GM23248 (cell line): Measurements from ENCODE around the gene MKS1.

Experiments used
- EZH2 ChIP-seq: fragments of 200-600 bp; sonication (generic); IDR thresholded peaks from 2 replicates; pipeline ENCODE4 v1.6.1; 2018; ENCODE audit warnings: antibody characterized with exemption, mild to moderate bottlenecking; ENCODE audit not compliant: insufficient read depth, poor library complexity, severe bottlenecking
- EZH2phosphoT487 ChIP-seq: fragments of 200-600 bp; sonication (generic); IDR thresholded peaks from 2 replicates; pipeline ENCODE4 v1.6.1; 2018; ENCODE audit warnings: antibody characterized with exemption, moderate library complexity, mild to moderate bottlenecking, low read depth; ENCODE audit not compliant: insufficient read depth

DNA sequence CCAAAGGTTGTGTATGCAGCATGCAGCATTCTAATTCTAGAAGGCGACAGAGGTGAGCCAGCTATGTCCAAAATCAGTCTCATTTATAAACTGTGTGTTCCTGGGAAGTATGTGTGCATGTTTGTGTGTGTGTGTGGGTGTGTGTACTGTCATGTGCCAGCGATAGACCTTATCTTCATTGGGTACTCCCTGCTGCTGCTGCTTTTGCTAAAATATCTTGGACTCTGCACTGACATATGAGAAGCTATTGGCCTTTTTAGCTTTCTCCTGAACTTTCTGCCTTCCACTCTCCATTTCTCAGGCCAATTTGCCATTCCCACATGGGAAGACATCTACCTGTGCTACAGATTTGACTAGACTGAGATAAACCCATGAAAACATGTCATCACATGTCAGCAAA lies 17.3 kb upstream of the MKS1 start:
- TF ChIP-seq EZH2 (no peak), EZH2phosphoT487 (no peak)
